ENCODE data around the gene MCM3AP. TPM values are rescaled to one million over a fixed set of nuclear protein-coding genes. Genes with fewer than 3 reads are reported as not detected.

MCM3AP gene
- total and polyA plus RNA-seq, 9 donors: 45.4 to 71.2 (median 52.2) TPM

DNA sequence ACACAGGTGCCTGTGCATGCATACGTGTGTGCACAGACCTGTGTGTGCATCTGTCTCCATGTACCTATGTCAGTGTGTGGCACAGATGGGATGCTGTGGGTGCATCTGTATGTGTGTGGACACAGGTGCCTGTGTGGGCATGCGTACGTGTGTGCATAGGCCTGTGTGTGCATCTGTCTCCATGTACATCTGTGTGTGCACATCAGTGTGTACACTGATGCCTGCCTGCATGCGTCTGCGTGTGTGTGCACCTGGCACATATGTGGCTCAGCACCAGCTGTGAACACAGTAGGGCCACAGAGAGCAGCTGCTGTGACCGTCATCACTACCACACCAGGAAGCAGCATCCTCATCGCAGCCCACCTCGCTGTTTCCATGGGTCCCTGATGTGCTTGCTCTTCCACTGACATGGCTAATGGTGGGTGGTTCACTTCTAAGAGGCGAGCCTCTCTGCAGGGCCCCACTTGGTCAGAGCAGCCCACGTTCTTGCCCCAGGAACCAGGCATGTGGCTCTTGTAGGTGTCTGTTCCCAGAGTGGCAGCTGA, 91.5 kb downstream of the MCM3AP start:
- no peaks in the 10 kb centered on the region for H3K27me3 ChIP-seq (ENCODE audit: control insufficient read depth, insufficient read depth, low read length)
- 100% methylated on average over 8 of the region's 10 CpGs for WGBS (ENCODE audit: insufficient coverage)
- no peak for DNase-seq
- H3K27ac ChIP-seq (ENCODE audit: low read length): no peak overlapping the region
- no peak overlapping the region for H3K4me3 ChIP-seq (ENCODE audit: low read length)
- H3K36me3 ChIP-seq (ENCODE audit: control insufficient read depth, insufficient read depth, low read length): peaks cover 71% of the 10 kb centered on the region
- H3K9me3 ChIP-seq (replicated peaks; ENCODE audit: control insufficient read depth, low read depth, low read length): no peaks in the 10 kb centered on the region
- no peaks in the 10 kb centered on the region for H3K4me1 ChIP-seq (ENCODE audit: control insufficient read depth, insufficient read depth, low read length)

DNA sequence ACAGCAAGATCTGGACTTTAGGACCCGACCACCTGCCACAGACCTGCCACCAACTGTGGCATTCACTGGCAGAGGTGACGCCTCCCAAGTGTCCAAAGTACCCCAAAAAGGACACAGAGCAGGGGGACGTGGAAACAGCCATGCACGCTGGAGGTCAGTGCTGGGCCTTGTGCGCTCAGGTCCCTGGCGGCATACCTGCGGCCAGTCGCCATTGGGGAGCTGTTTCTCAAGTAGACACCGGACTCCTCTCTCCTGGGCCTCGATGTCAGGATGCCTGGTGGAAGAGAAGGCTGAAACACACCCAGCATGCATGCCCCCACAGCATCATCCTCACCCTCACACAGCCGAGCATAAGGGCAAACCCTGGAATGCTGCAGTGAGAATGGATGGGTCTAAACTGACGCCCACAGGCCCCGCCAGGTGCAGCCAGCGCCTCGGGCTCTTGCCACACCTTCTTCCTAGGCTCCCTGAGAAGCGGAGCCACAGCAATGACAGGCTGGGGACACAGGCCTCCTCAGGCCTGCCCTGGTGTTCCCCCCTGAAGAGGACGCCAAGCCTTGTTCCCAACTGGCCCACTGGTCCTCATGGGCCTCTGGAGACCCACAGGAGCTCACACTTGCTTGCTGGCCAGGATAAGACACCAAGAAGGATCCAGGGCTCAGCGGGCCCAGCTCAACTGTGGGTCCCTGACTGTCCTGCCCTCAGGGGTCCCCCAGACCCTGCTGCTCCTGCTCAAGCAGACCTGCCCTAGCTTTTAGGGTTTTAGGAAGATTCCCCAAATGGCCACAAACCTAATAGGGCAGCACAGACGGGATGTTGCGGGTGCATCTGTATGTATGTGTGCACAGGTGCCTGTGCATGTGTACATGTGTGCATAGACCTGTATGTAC, 93.5 kb downstream of the MCM3AP start:
- H3K27me3 ChIP-seq (ENCODE audit: control insufficient read depth, insufficient read depth, low read length): no peaks in the 10 kb centered on the region
- no peaks in the 10 kb centered on the region for H3K4me1 ChIP-seq (ENCODE audit: control insufficient read depth, insufficient read depth, low read length)
- H3K36me3 ChIP-seq (ENCODE audit: control insufficient read depth, insufficient read depth, low read length): peaks cover 66% of the 10 kb centered on the region
- H3K27ac ChIP-seq (ENCODE audit: low read length): no peak overlapping the region
- 97% methylated on average over 14 of the region's 20 CpGs for WGBS (ENCODE audit: insufficient coverage)
- H3K4me3 ChIP-seq (ENCODE audit: low read length): no peak overlapping the region
- no peak for DNase-seq
- H3K9me3 ChIP-seq (replicated peaks; ENCODE audit: control insufficient read depth, low read depth, low read length): no peaks in the 10 kb centered on the region

DNA sequence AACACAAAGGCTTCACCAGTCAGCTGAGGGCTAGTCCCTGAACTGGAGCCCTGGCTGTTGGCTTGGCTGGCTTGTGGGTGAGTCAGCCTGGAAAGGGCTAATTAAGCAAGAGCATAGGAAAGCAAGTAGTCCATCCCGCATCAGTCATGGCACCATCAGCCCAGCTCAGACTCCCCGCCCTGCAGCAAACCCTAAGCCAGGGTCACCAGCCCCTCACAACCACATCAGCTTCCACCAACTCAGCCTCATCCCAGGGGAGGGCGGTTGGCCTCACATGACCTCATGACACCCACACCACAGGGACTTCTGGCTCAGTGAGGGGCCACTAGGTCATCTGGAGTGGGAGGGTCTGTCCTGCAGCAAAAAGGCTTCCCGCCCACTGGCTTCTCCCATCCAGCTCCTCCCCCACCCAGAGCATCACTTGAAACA, 94.1 kb downstream of the MCM3AP start:
- no peak overlapping the region for H3K27ac ChIP-seq (ENCODE audit: low read length)
- peaks cover 60% of the 10 kb centered on the region for H3K36me3 ChIP-seq (ENCODE audit: control insufficient read depth, insufficient read depth, low read length)
- DNase-seq: no peak

DNA sequence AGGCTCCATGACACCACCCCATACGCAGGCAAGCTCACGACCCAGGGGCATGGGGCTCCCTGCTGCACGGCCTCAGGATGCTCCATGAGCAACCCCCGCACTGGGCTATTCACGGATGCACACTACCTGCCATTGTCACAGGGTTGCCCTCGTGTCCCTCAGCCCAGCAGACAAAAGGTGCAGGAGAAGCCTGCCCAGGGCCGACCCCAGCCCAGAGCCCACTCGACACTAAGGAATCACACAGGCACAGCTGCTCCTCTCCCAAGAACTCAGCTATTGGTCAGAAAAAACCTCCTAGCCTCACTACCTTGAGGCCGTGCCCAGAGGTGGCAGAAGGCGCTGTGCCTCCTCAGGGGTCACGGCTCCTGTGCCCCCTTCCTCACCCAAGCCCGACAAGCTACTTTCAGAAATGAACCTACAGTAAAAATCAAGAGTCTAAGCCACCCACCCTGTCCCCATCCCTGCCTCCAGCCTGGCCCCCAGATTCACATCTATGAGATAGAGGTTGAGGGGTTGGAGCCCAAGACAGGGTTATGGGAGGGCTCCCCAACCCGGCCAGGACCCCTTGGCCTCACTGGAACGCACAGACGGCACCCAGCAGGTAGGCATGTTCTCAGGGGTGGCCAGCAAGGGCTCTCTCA, 94.8 kb downstream of the MCM3AP start:
- no peaks in the 10 kb centered on the region for H3K27me3 ChIP-seq (ENCODE audit: control insufficient read depth, insufficient read depth, low read length)
- no peaks in the 10 kb centered on the region for H3K4me1 ChIP-seq (ENCODE audit: control insufficient read depth, insufficient read depth, low read length)
- H3K9me3 ChIP-seq (replicated peaks; ENCODE audit: control insufficient read depth, low read depth, low read length): no peaks in the 10 kb centered on the region
- no peak overlapping the region for H3K27ac ChIP-seq (ENCODE audit: low read length)
- DNase-seq: no peak
- H3K36me3 ChIP-seq (ENCODE audit: control insufficient read depth, insufficient read depth, low read length): peaks cover 53% of the 10 kb centered on the region
- no peak overlapping the region for H3K4me3 ChIP-seq (ENCODE audit: low read length)
- WGBS (ENCODE audit: insufficient coverage): 90% methylated on average over 13 of the region's 15 CpGs

More for the DNA sequence above, 94.1 kb downstream of the MCM3AP start:
- 100% methylated on average over 2 of the region's 4 CpGs for WGBS (ENCODE audit: insufficient coverage)
- no peaks in the 10 kb centered on the region for H3K27me3 ChIP-seq (ENCODE audit: control insufficient read depth, insufficient read depth, low read length)
- H3K9me3 ChIP-seq (replicated peaks; ENCODE audit: control insufficient read depth, low read depth, low read length): no peaks in the 10 kb centered on the region
- no peak overlapping the region for H3K4me3 ChIP-seq (ENCODE audit: low read length)
- H3K4me1 ChIP-seq (ENCODE audit: control insufficient read depth, insufficient read depth, low read length): no peaks in the 10 kb centered on the region

DNA sequence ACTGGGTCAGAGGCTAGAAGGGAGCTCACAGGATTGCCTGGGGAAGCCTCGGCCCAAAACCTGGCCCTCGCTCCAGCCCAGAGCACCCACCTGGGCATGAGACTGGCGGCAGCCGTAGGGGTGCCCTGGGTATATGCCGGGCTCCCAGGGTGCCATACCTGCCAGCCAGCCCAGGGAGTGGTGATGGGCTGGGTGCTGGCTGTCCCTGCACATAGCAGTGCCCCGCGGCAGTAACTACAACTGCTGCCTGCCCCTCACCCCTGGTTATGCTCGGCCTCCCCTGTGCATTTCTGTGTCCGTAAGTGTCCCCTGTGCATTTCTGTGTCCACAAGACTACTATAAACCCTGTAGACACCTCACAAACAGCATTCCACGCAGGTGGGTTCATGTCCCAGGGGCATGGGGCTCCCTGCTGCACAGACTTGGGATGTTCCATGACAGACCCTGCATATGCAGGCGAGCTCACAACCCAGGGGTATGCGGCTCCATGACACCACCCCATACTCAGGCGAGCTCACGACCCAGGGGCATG, 95.4 kb downstream of the MCM3AP start:
- no peak for DNase-seq
- H3K4me1 ChIP-seq (ENCODE audit: control insufficient read depth, insufficient read depth, low read length): no peaks in the 10 kb centered on the region
- H3K27me3 ChIP-seq (ENCODE audit: control insufficient read depth, insufficient read depth, low read length): no peaks in the 10 kb centered on the region
- WGBS (ENCODE audit: insufficient coverage): 94% methylated on average over 14 of the region's 14 CpGs
- H3K36me3 ChIP-seq (ENCODE audit: control insufficient read depth, insufficient read depth, low read length): peaks cover 47% of the 10 kb centered on the region
- H3K9me3 ChIP-seq (replicated peaks; ENCODE audit: control insufficient read depth, low read depth, low read length): no peaks in the 10 kb centered on the region
- H3K4me3 ChIP-seq (ENCODE audit: low read length): no peak overlapping the region
- H3K27ac ChIP-seq (ENCODE audit: low read length): no peak overlapping the region

DNA sequence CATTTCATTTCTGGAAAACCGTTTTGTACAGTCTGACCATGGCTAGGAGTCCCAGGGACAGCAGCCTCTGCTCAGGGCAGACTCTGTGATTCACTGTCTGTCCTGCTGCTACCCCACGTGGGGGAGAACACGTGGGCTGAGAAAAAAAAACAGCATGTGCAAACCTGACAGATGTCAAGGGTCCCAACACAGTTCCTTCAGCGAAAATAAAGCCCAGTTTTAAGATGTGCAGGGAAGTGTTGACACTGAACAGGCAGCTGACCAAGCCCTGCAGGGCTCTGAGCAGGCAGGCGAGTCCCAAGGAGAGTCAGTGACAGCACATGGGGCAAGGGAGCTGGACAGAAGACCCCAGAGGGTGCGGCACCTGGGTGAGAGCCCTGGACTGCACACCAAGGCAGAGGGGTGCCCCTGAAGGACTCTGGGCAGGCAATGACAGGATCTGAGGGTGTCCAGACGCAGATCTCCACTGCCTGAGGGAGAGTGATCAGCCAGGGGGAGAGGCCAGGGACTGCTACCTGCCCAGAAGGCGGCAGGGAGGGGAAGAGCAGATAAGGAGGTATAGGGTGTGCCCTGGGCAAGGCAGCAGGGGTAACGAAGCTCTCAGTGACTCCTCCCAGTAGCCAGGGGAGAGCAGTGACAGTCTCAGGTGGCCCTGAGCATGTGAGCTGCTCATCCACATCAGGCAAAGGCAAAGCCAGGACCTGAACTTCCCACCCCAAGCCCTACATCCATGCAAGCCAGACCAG, 96.0 kb downstream of the MCM3AP start:
- H3K27ac ChIP-seq (ENCODE audit: low read length): peak overlapping the region; percentile 59
- peaks cover 41% of the 10 kb centered on the region for H3K36me3 ChIP-seq (ENCODE audit: control insufficient read depth, insufficient read depth, low read length)
- no peaks in the 10 kb centered on the region for H3K9me3 ChIP-seq (replicated peaks; ENCODE audit: control insufficient read depth, low read depth, low read length)
- DNase-seq: no peak
- no peaks in the 10 kb centered on the region for H3K27me3 ChIP-seq (ENCODE audit: control insufficient read depth, insufficient read depth, low read length)
- no peak overlapping the region for H3K4me3 ChIP-seq (ENCODE audit: low read length)
- 55% methylated on average over 9 of the region's 9 CpGs for WGBS (ENCODE audit: insufficient coverage)
- H3K4me1 ChIP-seq (ENCODE audit: control insufficient read depth, insufficient read depth, low read length): peaks cover 4% of the 10 kb centered on the region

DNA sequence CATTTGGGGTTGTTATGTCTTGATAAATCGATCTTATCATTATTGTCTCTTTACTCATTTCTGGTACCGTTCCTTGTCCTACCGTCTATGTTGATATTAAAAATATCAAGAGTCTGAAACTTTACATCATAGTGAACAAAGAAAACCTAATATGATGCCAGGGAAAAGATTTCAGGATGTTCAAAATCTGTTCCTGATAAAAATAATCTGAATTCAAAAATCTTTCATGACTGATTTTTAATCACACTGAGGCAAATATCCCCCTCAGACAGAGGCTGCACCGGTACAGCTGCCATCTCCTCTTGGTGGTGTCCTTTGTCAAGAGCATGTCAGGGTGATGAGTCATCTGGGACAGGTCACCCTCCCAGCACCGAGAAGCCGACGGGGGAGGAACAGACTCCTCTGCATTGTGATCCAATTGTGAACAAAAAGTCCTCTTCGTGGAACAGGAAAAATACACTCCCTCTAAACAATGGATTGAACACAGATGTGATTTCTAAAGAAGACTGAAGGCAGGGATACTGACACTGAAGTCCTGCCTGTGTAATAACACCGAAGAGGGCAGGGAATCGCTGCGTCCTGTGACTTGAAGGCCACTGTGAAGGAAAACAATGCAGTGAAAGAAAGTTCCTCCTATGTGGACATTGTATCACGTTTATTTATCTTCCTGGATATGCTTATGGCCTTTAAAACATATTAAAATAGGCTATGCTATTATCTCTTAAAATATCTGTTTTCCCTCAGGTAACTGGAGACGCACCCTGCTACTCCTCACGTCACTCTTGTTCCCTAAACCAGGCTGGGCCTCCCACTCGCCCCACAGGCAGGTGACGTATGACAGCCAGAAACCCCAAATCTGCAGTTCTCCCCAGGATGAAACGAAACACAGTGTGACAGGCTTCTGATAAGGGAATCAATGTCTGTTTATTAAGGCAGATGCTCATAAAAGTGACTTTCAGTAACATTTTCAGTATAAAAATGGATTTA, 96.9 kb downstream of the MCM3AP start:
- H3K27ac ChIP-seq (ENCODE audit: low read length): peak overlapping the region; percentile 59
- H3K9me3 ChIP-seq (replicated peaks; ENCODE audit: control insufficient read depth, low read depth, low read length): no peaks in the 10 kb centered on the region
- H3K4me1 ChIP-seq (ENCODE audit: control insufficient read depth, insufficient read depth, low read length): peaks cover 8% of the 10 kb centered on the region
- peak; percentile 38 for DNase-seq
- H3K4me3 ChIP-seq (ENCODE audit: low read length): no peak overlapping the region
- WGBS (ENCODE audit: insufficient coverage): 40% methylated on average over 2 of the region's 17 CpGs
- no peaks in the 10 kb centered on the region for H3K27me3 ChIP-seq (ENCODE audit: control insufficient read depth, insufficient read depth, low read length)
- H3K36me3 ChIP-seq (ENCODE audit: control insufficient read depth, insufficient read depth, low read length): peaks cover 32% of the 10 kb centered on the region

DNA sequence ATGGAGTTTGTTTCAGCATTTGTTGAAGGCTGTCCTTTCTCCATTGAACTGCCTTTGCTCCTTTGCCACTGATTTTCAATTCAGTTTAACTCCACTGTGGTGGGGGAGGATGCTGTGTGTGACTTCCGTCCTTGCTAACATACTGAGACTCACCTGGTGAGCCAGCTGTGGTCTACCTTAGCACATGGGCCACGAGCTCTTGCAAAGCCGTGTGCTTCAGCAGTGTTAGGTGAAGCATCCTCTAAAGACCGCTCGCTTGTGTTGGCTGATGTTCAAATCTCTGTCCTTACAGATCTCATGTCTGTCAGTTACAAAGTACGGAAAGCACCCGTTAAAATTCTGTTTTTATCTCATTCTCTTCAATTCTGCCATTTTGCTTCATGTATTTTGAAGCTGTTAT, 97.6 kb downstream of the MCM3AP start:
- DNase-seq: no peak
- no peaks in the 10 kb centered on the region for H3K9me3 ChIP-seq (replicated peaks; ENCODE audit: control insufficient read depth, low read depth, low read length)
- H3K4me1 ChIP-seq (ENCODE audit: control insufficient read depth, insufficient read depth, low read length): peaks cover 13% of the 10 kb centered on the region
- 74% methylated on average over 5 of the region's 7 CpGs for WGBS (ENCODE audit: insufficient coverage)
- peaks cover 30% of the 10 kb centered on the region for H3K36me3 ChIP-seq (ENCODE audit: control insufficient read depth, insufficient read depth, low read length)
- no peaks in the 10 kb centered on the region for H3K27me3 ChIP-seq (ENCODE audit: control insufficient read depth, insufficient read depth, low read length)
- no peak overlapping the region for H3K27ac ChIP-seq (ENCODE audit: low read length)
- no peak overlapping the region for H3K4me3 ChIP-seq (ENCODE audit: low read length)

DNA sequence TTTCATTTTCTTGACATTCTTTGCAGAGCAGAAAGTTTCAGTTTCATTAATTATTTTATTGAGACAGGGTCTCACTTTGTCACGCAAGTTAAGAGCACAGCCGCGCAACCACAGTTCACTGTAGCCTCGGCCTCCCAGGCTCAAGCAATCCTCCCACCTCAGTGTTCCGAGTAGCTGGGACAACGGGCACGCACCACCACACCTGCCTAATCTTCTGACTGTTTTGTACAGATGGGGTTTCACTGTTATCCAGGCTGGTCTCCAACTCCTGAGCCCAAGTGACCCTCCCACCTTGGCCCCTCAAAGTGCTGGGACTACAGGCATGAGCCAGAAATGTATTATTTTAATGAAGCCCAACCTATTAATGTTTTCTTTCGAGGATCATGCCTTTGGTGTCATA, 98.2 kb downstream of the MCM3AP start:
- H3K27me3 ChIP-seq (ENCODE audit: control insufficient read depth, insufficient read depth, low read length): no peaks in the 10 kb centered on the region
- peaks cover 14% of the 10 kb centered on the region for H3K4me1 ChIP-seq (ENCODE audit: control insufficient read depth, insufficient read depth, low read length)
- H3K4me3 ChIP-seq (ENCODE audit: low read length): no peak overlapping the region
- H3K9me3 ChIP-seq (replicated peaks; ENCODE audit: control insufficient read depth, low read depth, low read length): no peaks in the 10 kb centered on the region
- peaks cover 33% of the 10 kb centered on the region for H3K36me3 ChIP-seq (ENCODE audit: control insufficient read depth, insufficient read depth, low read length)
- H3K27ac ChIP-seq (ENCODE audit: low read length): no peak overlapping the region
- WGBS (ENCODE audit: insufficient coverage): 100% methylated on average over 1 of the region's 8 CpGs
- DNase-seq: no peak
